HUES64 (cell line): ENCODE measurements around the gene PDE7B. TPM values are rescaled to one million over a fixed set of nuclear protein-coding genes. Genes with fewer than 3 reads are reported as not detected.

Experiments
- H3K27ac ChIP-seq: 2 replicates; pipeline ENCODE4 v1.7.0; 2013; ENCODE audit warnings: low read depth, low read length, inconsistent platforms
- H3K27me3 ChIP-seq: 2 replicates; pipeline ENCODE4 v1.6.1; 2013; ENCODE audit warnings: mild to moderate bottlenecking, low read length; ENCODE audit not compliant: insufficient read depth
- H3K36me3 ChIP-seq: 2 replicates; pipeline ENCODE4 v1.6.1; 2013; ENCODE audit warnings: mild to moderate bottlenecking, low read length; ENCODE audit not compliant: insufficient read depth
- H3K4me1 ChIP-seq: 2 replicates; pipeline ENCODE4 v1.6.1; 2013; ENCODE audit warnings: mild to moderate bottlenecking, low read length, moderate library complexity; ENCODE audit not compliant: insufficient read depth
- H3K4me3 ChIP-seq: 2 replicates; pipeline ENCODE4 v1.5.1; 2013; ENCODE audit warnings: mild to moderate bottlenecking, low read length, moderate library complexity
- H3K9ac ChIP-seq: 2 replicates; pipeline ENCODE4 v1.6.1; 2013; ENCODE audit warnings: mild to moderate bottlenecking, low read depth, low read length
- H3K9me3 ChIP-seq: 2 replicates; pipeline ENCODE4 v1.6.1; 2013; ENCODE audit warnings: low read depth, low read length; ENCODE audit not compliant: insufficient read depth
- WGBS: fragments of 150-250, 120-280 bp; methylation state at CpG from one replicate; pipeline ENCODE4 v1.1.7; 2013; ENCODE audit warnings: missing lambda C conversion rate; 5-methylcytosine and 5-hydroxymethylcytosine counted together
- polyA plus RNA-seq, 2 experiments: library from polyadenylated mRNA; stranded (reverse); fragments of 50-300 nt; gene quantifications; one replicate each; pipeline ENCODE4 v1.2.3, GENCODE V29; 2013

Gene PDE7B
- polyA plus RNA-seq (2013, experiment 1 of 2) = 0.05 TPM
- polyA plus RNA-seq (2013, experiment 2 of 2) = 0.13 TPM

GRCh38 chr6:135851442-135852271 lies at the start of gene PDE7B:
TSS of gene PDE7B (plus strand) at chr6:135851701.
- Histone ChIP-seq H3K9ac (no peak within 1 kb of the TSS), H3K27ac (no peak within 1 kb of the TSS), H3K27me3 (no peaks in the 10 kb centered on the region), H3K4me1 (peaks cover 19% of the 10 kb centered on the region), H3K9me3 (no peaks in the 10 kb centered on the region), H3K36me3 (no peaks in the 10 kb centered on the region), H3K4me3 (no peak within 1 kb of the TSS; the same call in 1 of the 2 replicates)
- 54% methylated on average over 11 of the region's 12 CpGs for WGBS

GRCh38 chr6:135801755-135802465 lies 49.6 kb upstream of the PDE7B start:
- H3K4me1 ChIP-seq = 0 out of 2 replicates have a peak, but pooled peaks cover 9% of the 10 kb centered on the region
- no peaks in the 10 kb centered on the region for H3K36me3 ChIP-seq
- no peaks in the 10 kb centered on the region for H3K27me3 ChIP-seq
- H3K9ac ChIP-seq = no peak overlapping the region
- WGBS = 98% methylated on average over 2 of the region's 2 CpGs
- H3K9me3 ChIP-seq = no peaks in the 10 kb centered on the region
- no peak overlapping the region for H3K27ac ChIP-seq
- no peak overlapping the region for H3K4me3 ChIP-seq

GRCh38 chr6:135810486-135810885 lies 41.0 kb upstream of the PDE7B start:
- Histone ChIP-seq H3K27me3 (no peaks in the 10 kb centered on the region), H3K9ac (no peak overlapping the region), H3K36me3 (no peaks in the 10 kb centered on the region), H3K27ac (no peak overlapping the region), H3K4me1 (peaks cover 19% of the 10 kb centered on the region), H3K9me3 (no peaks in the 10 kb centered on the region), H3K4me3 (no peak overlapping the region)
- WGBS = 75% methylated on average over 3 of the region's 5 CpGs

GRCh38 chr6:135811170-135811569 lies 40.3 kb upstream of the PDE7B start:
- no peak overlapping the region for H3K27ac ChIP-seq
- H3K4me1 ChIP-seq = peaks cover 26% of the 10 kb centered on the region
- no peaks in the 10 kb centered on the region for H3K36me3 ChIP-seq
- no peaks in the 10 kb centered on the region for H3K27me3 ChIP-seq
- H3K9ac ChIP-seq = no peak overlapping the region
- no peaks in the 10 kb centered on the region for H3K9me3 ChIP-seq
- 86% methylated on average over 2 of the region's 2 CpGs for WGBS
- H3K4me3 ChIP-seq = no peak overlapping the region

- Histone ChIP-seq H3K9me3 (no peaks in the 10 kb centered on the region), H3K27ac (no peak overlapping the region), H3K4me1 (peaks cover 30% of the 10 kb centered on the region), H3K9ac (no peak overlapping the region), H3K4me3 (no peak overlapping the region), H3K27me3 (no peaks in the 10 kb centered on the region), H3K36me3 (no peaks in the 10 kb centered on the region)
- 94% methylated on average over 8 of the region's 8 CpGs for WGBS
Observed at GRCh38 chr6:135811644-135812526, 39.6 kb upstream of the PDE7B start.

GRCh38 chr6:135813401-135813800 lies 38.1 kb upstream of the PDE7B start:
- H3K36me3 ChIP-seq = no peaks in the 10 kb centered on the region
- H3K9ac ChIP-seq = no peak overlapping the region
- H3K4me3 ChIP-seq = no peak overlapping the region
- no peak overlapping the region for H3K27ac ChIP-seq
- peaks cover 32% of the 10 kb centered on the region for H3K4me1 ChIP-seq
- no peaks in the 10 kb centered on the region for H3K27me3 ChIP-seq
- 94% methylated on average over 6 of the region's 6 CpGs for WGBS
- H3K9me3 ChIP-seq = no peaks in the 10 kb centered on the region

- Histone ChIP-seq H3K9me3 (no peaks in the 10 kb centered on the region), H3K4me1 (peaks cover 32% of the 10 kb centered on the region), H3K36me3 (no peaks in the 10 kb centered on the region), H3K27ac (no peak overlapping the region), H3K27me3 (no peaks in the 10 kb centered on the region), H3K4me3 (no peak overlapping the region), H3K9ac (no peak overlapping the region)
- 95% methylated on average over 4 of the region's 4 CpGs for WGBS
Observed at GRCh38 chr6:135814043-135814442, 37.5 kb upstream of the PDE7B start.

- H3K27ac ChIP-seq = no peak overlapping the region
- no peaks in the 10 kb centered on the region for H3K9me3 ChIP-seq
- no peak overlapping the region for H3K4me3 ChIP-seq
- H3K27me3 ChIP-seq = no peaks in the 10 kb centered on the region
- no peaks in the 10 kb centered on the region for H3K36me3 ChIP-seq
- peaks cover 32% of the 10 kb centered on the region for H3K4me1 ChIP-seq
- WGBS = 41% methylated on average over 3 of the region's 4 CpGs
- H3K9ac ChIP-seq = no peak overlapping the region
Observed at GRCh38 chr6:135815216-135815615, 36.3 kb upstream of the PDE7B start.

- H3K27me3 ChIP-seq = no peaks in the 10 kb centered on the region
- H3K27ac ChIP-seq = no peak overlapping the region
- 100% methylated on average over 2 of the region's 2 CpGs for WGBS
- no peak overlapping the region for H3K4me3 ChIP-seq
- H3K9ac ChIP-seq = no peak overlapping the region
- H3K36me3 ChIP-seq = no peaks in the 10 kb centered on the region
- H3K4me1 ChIP-seq = peaks cover 32% of the 10 kb centered on the region
- no peaks in the 10 kb centered on the region for H3K9me3 ChIP-seq
Observed at GRCh38 chr6:135817035-135817434, 34.5 kb upstream of the PDE7B start.

- peaks cover 24% of the 10 kb centered on the region for H3K4me1 ChIP-seq
- 100% methylated on average over 2 of the region's 2 CpGs for WGBS
- H3K9ac ChIP-seq = no peak overlapping the region
- H3K27ac ChIP-seq = no peak overlapping the region
- no peak overlapping the region for H3K4me3 ChIP-seq
- no peaks in the 10 kb centered on the region for H3K36me3 ChIP-seq
- no peaks in the 10 kb centered on the region for H3K9me3 ChIP-seq
- H3K27me3 ChIP-seq = no peaks in the 10 kb centered on the region
Observed at GRCh38 chr6:135819665-135820064, 31.8 kb upstream of the PDE7B start.

- H3K27me3 ChIP-seq = no peaks in the 10 kb centered on the region
- 92% methylated on average over 5 of the region's 6 CpGs for WGBS
Observed at GRCh38 chr6:135820340-135820739, 31.2 kb upstream of the PDE7B start.

More at GRCh38 chr6:135820340-135820739, 31.2 kb upstream of the PDE7B start:
- Histone ChIP-seq H3K9ac (no peak overlapping the region), H3K9me3 (no peaks in the 10 kb centered on the region), H3K4me1 (peaks cover 17% of the 10 kb centered on the region), H3K27ac (no peak overlapping the region), H3K36me3 (no peaks in the 10 kb centered on the region), H3K4me3 (no peak overlapping the region)
